HEK293 (cell line): ENCODE data around the gene KCTD6.

ENCODE experiments used
- CTCF ChIA-PET: fragments of 350-600 bp; formaldehyde crosslinking; extraction: SDS; loops from one replicate; lab custom pipeline; 2021; ENCODE audit warnings: antibody characterized with exemption; lab: Yijun Ruan, JAX
- POLR2A ChIA-PET: fragments of 300-600 bp; formaldehyde crosslinking; extraction: SDS; loops from one replicate; lab custom pipeline; 2020; ENCODE audit warnings: antibody characterized with exemption, inconsistent platforms; lab: Yijun Ruan, JAX
- H3K27ac ChIP-seq: fragments of 200-500 bp; sonication (Bioruptor generic); 2 replicates; pipeline ENCODE4 v1.5.1; 2014; ENCODE audit warnings: low read depth, low read length, control low read depth, inconsistent platforms; ENCODE audit errors: extremely low read depth
- H3K36me3 ChIP-seq, 2 experiments: fragments of 200-500 bp in 1 of 2; sonication (Bioruptor generic) in 1 of 2; 1 replicate in 1 of 2; 2 replicates in 1 of 2; pipeline ENCODE4 v1.5.1; 2014 to 2017; ENCODE audit warnings: inconsistent platforms in 2 of 2, low read length in 2 of 2; ENCODE audit not compliant: control insufficient read depth in 2 of 2, insufficient read depth in 1 of 2
- H3K4me1 ChIP-seq: fragments of 200-500 bp; sonication (Bioruptor generic); 2 replicates; pipeline ENCODE4 v1.5.1; 2014; ENCODE audit warnings: mild to moderate bottlenecking, low read length, inconsistent platforms; ENCODE audit not compliant: control insufficient read depth, insufficient read depth
- H3K4me3 ChIP-seq: 2 replicates; pipeline ENCODE4 v1.5.1; 2011; ENCODE audit warnings: low read depth, mild to moderate bottlenecking, control low read depth, low read length, moderate library complexity
- H3K9me3 ChIP-seq: fragments of 200-500 bp; sonication (Bioruptor generic); 2 replicates; pipeline ENCODE4 v1.5.1; 2014; ENCODE audit warnings: low read depth, low read length, inconsistent platforms; ENCODE audit not compliant: control insufficient read depth, insufficient read depth
- MEIS1 ChIP-seq: sonication (generic); formaldehyde crosslinking; IDR thresholded peaks from 2 replicates; pipeline ENCODE4 v1.8.1; 2022; ENCODE audit warnings: missing genetic modification reagents, mild to moderate bottlenecking, borderline replicate concordance
- RBAK ChIP-seq: fragments of 450-650 bp; formaldehyde crosslinking; IDR thresholded peaks from 2 replicates; pipeline ENCODE4 v1.5.1; 2016; ENCODE audit warnings: missing biosample characterization, missing genetic modification characterization
- ZBTB20 ChIP-seq: fragments of 450-650 bp; formaldehyde crosslinking; IDR thresholded peaks from 2 replicates; pipeline ENCODE4 v1.5.1; 2016; ENCODE audit warnings: missing biosample characterization, missing genetic modification characterization
- ZBTB21 ChIP-seq: fragments of 450-650 bp; formaldehyde crosslinking; IDR thresholded peaks from 2 replicates; pipeline ENCODE4 v1.5.1; 2017; ENCODE audit warnings: missing biosample characterization, missing genetic modification characterization
- ZFP41 ChIP-seq: fragments of 450-650 bp; formaldehyde crosslinking; IDR thresholded peaks from 2 replicates; pipeline ENCODE4 v1.5.1; 2016; ENCODE audit warnings: missing biosample characterization, missing genetic modification characterization, borderline replicate concordance
- ZIC2 ChIP-seq: fragments of 450-650 bp; formaldehyde crosslinking; IDR thresholded peaks from 2 replicates; pipeline ENCODE4 v1.5.1; 2016; ENCODE audit warnings: missing biosample characterization, missing genetic modification characterization
- ZNF121 ChIP-seq: fragments of 450-650 bp; formaldehyde crosslinking; IDR thresholded peaks from 2 replicates; pipeline ENCODE4 v1.5.1; 2016; ENCODE audit warnings: missing biosample characterization, missing genetic modification characterization
- ZNF394 ChIP-seq: fragments of 450-650 bp; formaldehyde crosslinking; IDR thresholded peaks from 2 replicates; pipeline ENCODE4 v1.5.1; 2016; ENCODE audit warnings: missing biosample characterization, missing genetic modification characterization, mild to moderate bottlenecking, moderate library complexity, borderline replicate concordance
- ZNF404 ChIP-seq: fragments of 450-650 bp; formaldehyde crosslinking; IDR thresholded peaks from 2 replicates; pipeline ENCODE4 v1.5.1; 2017; ENCODE audit warnings: missing biosample characterization, missing genetic modification characterization
- ZNF555 ChIP-seq: fragments of 450-650 bp; formaldehyde crosslinking; conservative IDR thresholded peaks from 2 replicates; pipeline ENCODE4 v1.5.1; 2017; ENCODE audit warnings: missing biosample characterization, mild to moderate bottlenecking, missing genetic modification characterization, inconsistent platforms
- ZNF596 ChIP-seq: fragments of 450-650 bp; IDR thresholded peaks from 2 replicates; pipeline ENCODE4 v1.5.0; 2018; ENCODE audit warnings: missing biosample characterization, mild to moderate bottlenecking, missing genetic modification characterization, moderate library complexity
- ZNF654 ChIP-seq: fragments of 450-650 bp; formaldehyde crosslinking; IDR thresholded peaks from 2 replicates; pipeline ENCODE4 v1.5.1; 2016; ENCODE audit warnings: low read depth, missing biosample characterization, missing genetic modification characterization
- TF ChIP-seq, protein P1 (sequence below): fragments of 450-650 bp; formaldehyde crosslinking; IDR thresholded peaks from 2 replicates; pipeline ENCODE4 v1.5.1; 2016; ENCODE audit warnings: missing biosample characterization, missing genetic modification characterization
- TF ChIP-seq, protein P2 (sequence below): fragments of 450-650 bp; formaldehyde crosslinking; IDR thresholded peaks from 2 replicates; pipeline ENCODE4 v1.5.1; 2017; ENCODE audit warnings: missing biosample characterization, missing genetic modification characterization
- TF ChIP-seq, protein P3 (sequence below): fragments of 450-650 bp; formaldehyde crosslinking; conservative IDR thresholded peaks from 2 replicates; pipeline ENCODE4 v1.5.1; 2016; ENCODE audit warnings: low read depth, missing biosample characterization, missing genetic modification characterization
- TF ChIP-seq, protein P4 (sequence below): fragments of 450-650 bp; formaldehyde crosslinking; IDR thresholded peaks from 2 replicates; pipeline ENCODE4 v1.5.1; 2016; ENCODE audit warnings: missing biosample characterization, missing genetic modification characterization, borderline replicate concordance
- TF ChIP-seq, protein P5 (sequence below): fragments of 450-650 bp; formaldehyde crosslinking; IDR thresholded peaks from 2 replicates; pipeline ENCODE4 v1.5.1; 2017; ENCODE audit warnings: missing biosample characterization, missing genetic modification characterization
- TF ChIP-seq, protein P6 (sequence below): fragments of 450-650 bp; formaldehyde crosslinking; IDR thresholded peaks from 2 replicates; pipeline ENCODE4 v1.5.1; 2016; ENCODE audit warnings: missing biosample characterization, missing genetic modification characterization

Gene KCTD6

DNA sequence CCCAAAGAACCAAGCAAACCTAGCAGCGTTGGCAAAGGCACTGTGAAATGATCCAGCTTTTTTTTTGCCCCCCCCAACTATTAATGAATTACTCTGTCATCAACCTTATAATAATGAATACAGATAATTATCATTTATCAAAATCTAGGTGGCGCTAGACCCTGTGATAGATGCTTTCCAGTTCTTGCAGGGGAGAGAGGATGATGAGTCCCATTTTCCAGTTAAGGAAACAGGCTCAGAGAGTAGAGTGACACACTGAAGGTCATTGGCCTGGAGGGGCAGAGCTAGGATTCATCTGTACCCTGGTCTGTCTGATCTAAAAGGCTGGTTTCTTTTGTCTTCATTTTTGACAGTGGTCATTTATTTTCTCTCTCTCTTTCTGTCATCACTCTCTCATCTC lies 40.1 kb downstream of the KCTD6 start (continued):
- TF ChIP-seq ZNF404 (tag by site-specific recombination): no peak
- TF ChIP-seq, protein P1, sequence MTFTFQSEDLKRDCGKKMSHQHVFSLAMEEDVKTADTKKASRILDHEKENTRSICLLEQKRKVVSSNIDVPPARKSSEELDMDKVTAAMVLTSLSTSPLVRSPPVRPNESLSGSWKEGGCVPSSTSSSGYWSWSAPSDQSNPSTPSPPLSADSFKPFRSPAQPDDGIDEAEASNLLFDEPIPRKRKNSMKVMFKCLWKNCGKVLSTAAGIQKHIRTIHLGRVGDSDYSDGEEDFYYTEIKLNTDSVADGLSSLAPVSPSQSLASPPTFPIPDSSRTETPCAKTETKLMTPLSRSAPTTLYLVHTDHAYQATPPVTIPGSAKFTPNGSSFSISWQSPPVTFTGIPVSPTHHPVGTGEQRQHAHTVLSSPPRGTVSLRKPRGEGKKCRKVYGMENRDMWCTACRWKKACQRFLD (tag by site-specific recombination): no peak
- TF ChIP-seq, protein P2, sequence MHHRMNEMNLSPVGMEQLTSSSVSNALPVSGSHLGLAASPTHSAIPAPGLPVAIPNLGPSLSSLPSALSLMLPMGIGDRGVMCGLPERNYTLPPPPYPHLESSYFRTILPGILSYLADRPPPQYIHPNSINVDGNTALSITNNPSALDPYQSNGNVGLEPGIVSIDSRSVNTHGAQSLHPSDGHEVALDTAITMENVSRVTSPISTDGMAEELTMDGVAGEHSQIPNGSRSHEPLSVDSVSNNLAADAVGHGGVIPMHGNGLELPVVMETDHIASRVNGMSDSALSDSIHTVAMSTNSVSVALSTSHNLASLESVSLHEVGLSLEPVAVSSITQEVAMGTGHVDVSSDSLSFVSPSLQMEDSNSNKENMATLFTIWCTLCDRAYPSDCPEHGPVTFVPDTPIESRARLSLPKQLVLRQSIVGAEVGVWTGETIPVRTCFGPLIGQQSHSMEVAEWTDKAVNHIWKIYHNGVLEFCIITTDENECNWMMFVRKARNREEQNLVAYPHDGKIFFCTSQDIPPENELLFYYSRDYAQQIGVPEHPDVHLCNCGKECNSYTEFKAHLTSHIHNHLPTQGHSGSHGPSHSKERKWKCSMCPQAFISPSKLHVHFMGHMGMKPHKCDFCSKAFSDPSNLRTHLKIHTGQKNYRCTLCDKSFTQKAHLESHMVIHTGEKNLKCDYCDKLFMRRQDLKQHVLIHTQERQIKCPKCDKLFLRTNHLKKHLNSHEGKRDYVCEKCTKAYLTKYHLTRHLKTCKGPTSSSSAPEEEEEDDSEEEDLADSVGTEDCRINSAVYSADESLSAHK (tag by site-specific recombination): no peak
- TF ChIP-seq ZBTB21 (tag by site-specific recombination): no peak
- no peak for TF ChIP-seq ZNF555 (tag by site-specific recombination)
- TF ChIP-seq ZNF121: no peak
- TF ChIP-seq ZBTB20 (tag by site-specific recombination): no peak
- peak; percentile 68; the same call in 1 of the 2 replicates for TF ChIP-seq ZNF596 (tag by site-specific recombination)
- TF ChIP-seq, protein P3, sequence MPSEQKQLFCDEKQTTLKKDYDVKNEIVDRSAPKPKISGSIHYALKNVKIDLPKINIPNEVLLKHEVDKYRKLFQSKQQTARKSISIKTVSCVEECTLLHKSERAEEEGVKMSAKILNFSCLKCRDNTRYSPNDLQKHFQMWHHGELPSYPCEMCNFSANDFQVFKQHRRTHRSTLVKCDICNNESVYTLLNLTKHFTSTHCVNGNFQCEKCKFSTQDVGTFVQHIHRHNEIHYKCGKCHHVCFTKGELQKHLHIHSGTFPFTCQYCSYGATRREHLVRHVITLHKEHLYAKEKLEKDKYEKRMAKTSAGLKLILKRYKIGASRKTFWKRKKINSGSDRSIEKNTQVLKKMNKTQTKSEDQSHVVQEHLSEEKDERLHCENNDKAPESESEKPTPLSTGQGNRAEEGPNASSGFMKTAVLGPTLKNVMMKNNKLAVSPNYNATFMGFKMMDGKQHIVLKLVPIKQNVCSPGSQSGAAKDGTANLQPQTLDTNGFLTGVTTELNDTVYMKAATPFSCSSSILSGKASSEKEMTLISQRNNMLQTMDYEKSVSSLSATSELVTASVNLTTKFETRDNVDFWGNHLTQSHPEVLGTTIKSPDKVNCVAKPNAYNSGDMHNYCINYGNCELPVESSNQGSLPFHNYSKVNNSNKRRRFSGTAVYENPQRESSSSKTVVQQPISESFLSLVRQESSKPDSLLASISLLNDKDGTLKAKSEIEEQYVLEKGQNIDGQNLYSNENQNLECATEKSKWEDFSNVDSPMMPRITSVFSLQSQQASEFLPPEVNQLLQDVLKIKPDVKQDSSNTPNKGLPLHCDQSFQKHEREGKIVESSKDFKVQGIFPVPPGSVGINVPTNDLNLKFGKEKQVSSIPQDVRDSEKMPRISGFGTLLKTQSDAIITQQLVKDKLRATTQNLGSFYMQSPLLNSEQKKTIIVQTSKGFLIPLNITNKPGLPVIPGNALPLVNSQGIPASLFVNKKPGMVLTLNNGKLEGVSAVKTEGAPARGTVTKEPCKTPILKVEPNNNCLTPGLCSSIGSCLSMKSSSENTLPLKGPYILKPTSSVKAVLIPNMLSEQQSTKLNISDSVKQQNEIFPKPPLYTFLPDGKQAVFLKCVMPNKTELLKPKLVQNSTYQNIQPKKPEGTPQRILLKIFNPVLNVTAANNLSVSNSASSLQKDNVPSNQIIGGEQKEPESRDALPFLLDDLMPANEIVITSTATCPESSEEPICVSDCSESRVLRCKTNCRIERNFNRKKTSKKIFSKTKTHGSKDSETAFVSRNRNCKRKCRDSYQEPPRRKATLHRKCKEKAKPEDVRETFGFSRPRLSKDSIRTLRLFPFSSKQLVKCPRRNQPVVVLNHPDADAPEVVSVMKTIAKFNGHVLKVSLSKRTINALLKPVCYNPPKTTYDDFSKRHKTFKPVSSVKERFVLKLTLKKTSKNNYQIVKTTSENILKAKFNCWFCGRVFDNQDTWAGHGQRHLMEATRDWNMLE (tag by site-specific recombination): no peak

DNA sequence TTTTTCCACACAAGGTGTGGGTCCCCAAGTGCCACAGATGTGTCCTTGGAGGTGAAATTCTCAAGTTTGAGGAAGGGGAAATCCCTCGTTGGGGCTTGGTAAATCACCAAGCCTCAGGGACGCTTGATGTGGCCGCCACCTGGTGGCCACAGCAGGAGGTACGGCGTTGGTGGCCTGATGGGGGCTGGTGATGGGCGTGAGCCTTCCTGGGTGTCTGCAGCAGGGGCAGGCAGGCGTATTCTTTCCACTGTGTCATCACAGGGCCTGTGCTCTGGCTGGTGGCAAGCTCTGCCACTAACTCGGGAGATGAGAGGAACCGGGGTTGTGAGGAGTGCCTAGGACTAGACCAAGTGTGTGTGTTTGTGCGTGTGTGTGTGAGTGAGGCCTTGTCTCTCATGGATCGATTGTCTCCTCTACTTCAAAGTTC lies 40.9 kb downstream of the KCTD6 start:
- no peak overlapping the region for H3K27ac ChIP-seq
- no peaks in the 10 kb centered on the region for H3K36me3 ChIP-seq
- ChIA-PET CTCF (interaction anchor here (0.6 to 1.8 kb wide), 6 partner anchors 41 to 232 kb away, joined by 3 to 12 read pairs (median 4); partner anchors contain the start of gene KCTD6), POLR2A (no interaction called here)
- H3K9me3 ChIP-seq: no peaks in the 10 kb centered on the region
- H3K4me1 ChIP-seq: no peaks in the 10 kb centered on the region
- H3K4me3 ChIP-seq: no peak overlapping the region
- TF ChIP-seq MEIS1 (no peak), ZIC2 (tag by site-specific recombination) (peak; percentile 75), ZNF394 (no peak), ZNF654 (peak; percentile 62), ZFP41 (no peak), RBAK (tag by site-specific recombination) (no peak)
- TF ChIP-seq, protein P4, sequence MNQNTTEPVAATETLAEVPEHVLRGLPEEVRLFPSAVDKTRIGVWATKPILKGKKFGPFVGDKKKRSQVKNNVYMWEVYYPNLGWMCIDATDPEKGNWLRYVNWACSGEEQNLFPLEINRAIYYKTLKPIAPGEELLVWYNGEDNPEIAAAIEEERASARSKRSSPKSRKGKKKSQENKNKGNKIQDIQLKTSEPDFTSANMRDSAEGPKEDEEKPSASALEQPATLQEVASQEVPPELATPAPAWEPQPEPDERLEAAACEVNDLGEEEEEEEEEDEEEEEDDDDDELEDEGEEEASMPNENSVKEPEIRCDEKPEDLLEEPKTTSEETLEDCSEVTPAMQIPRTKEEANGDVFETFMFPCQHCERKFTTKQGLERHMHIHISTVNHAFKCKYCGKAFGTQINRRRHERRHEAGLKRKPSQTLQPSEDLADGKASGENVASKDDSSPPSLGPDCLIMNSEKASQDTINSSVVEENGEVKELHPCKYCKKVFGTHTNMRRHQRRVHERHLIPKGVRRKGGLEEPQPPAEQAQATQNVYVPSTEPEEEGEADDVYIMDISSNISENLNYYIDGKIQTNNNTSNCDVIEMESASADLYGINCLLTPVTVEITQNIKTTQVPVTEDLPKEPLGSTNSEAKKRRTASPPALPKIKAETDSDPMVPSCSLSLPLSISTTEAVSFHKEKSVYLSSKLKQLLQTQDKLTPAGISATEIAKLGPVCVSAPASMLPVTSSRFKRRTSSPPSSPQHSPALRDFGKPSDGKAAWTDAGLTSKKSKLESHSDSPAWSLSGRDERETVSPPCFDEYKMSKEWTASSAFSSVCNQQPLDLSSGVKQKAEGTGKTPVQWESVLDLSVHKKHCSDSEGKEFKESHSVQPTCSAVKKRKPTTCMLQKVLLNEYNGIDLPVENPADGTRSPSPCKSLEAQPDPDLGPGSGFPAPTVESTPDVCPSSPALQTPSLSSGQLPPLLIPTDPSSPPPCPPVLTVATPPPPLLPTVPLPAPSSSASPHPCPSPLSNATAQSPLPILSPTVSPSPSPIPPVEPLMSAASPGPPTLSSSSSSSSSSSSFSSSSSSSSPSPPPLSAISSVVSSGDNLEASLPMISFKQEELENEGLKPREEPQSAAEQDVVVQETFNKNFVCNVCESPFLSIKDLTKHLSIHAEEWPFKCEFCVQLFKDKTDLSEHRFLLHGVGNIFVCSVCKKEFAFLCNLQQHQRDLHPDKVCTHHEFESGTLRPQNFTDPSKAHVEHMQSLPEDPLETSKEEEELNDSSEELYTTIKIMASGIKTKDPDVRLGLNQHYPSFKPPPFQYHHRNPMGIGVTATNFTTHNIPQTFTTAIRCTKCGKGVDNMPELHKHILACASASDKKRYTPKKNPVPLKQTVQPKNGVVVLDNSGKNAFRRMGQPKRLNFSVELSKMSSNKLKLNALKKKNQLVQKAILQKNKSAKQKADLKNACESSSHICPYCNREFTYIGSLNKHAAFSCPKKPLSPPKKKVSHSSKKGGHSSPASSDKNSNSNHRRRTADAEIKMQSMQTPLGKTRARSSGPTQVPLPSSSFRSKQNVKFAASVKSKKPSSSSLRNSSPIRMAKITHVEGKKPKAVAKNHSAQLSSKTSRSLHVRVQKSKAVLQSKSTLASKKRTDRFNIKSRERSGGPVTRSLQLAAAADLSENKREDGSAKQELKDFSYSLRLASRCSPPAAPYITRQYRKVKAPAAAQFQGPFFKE (tag by site-specific recombination): no peak
- TF ChIP-seq, protein P5, sequence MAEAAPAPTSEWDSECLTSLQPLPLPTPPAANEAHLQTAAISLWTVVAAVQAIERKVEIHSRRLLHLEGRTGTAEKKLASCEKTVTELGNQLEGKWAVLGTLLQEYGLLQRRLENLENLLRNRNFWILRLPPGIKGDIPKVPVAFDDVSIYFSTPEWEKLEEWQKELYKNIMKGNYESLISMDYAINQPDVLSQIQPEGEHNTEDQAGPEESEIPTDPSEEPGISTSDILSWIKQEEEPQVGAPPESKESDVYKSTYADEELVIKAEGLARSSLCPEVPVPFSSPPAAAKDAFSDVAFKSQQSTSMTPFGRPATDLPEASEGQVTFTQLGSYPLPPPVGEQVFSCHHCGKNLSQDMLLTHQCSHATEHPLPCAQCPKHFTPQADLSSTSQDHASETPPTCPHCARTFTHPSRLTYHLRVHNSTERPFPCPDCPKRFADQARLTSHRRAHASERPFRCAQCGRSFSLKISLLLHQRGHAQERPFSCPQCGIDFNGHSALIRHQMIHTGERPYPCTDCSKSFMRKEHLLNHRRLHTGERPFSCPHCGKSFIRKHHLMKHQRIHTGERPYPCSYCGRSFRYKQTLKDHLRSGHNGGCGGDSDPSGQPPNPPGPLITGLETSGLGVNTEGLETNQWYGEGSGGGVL (tag by site-specific recombination): no peak
- TF ChIP-seq, protein P6, sequence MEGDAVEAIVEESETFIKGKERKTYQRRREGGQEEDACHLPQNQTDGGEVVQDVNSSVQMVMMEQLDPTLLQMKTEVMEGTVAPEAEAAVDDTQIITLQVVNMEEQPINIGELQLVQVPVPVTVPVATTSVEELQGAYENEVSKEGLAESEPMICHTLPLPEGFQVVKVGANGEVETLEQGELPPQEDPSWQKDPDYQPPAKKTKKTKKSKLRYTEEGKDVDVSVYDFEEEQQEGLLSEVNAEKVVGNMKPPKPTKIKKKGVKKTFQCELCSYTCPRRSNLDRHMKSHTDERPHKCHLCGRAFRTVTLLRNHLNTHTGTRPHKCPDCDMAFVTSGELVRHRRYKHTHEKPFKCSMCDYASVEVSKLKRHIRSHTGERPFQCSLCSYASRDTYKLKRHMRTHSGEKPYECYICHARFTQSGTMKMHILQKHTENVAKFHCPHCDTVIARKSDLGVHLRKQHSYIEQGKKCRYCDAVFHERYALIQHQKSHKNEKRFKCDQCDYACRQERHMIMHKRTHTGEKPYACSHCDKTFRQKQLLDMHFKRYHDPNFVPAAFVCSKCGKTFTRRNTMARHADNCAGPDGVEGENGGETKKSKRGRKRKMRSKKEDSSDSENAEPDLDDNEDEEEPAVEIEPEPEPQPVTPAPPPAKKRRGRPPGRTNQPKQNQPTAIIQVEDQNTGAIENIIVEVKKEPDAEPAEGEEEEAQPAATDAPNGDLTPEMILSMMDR: peak; percentile 74
